ENCODE data around the gene SLC2A6.

GRCh38 chr9:133525677-133526076 is 46.8 kb upstream of the SLC2A6 start:
- TF ChIP-seq, protein P1, sequence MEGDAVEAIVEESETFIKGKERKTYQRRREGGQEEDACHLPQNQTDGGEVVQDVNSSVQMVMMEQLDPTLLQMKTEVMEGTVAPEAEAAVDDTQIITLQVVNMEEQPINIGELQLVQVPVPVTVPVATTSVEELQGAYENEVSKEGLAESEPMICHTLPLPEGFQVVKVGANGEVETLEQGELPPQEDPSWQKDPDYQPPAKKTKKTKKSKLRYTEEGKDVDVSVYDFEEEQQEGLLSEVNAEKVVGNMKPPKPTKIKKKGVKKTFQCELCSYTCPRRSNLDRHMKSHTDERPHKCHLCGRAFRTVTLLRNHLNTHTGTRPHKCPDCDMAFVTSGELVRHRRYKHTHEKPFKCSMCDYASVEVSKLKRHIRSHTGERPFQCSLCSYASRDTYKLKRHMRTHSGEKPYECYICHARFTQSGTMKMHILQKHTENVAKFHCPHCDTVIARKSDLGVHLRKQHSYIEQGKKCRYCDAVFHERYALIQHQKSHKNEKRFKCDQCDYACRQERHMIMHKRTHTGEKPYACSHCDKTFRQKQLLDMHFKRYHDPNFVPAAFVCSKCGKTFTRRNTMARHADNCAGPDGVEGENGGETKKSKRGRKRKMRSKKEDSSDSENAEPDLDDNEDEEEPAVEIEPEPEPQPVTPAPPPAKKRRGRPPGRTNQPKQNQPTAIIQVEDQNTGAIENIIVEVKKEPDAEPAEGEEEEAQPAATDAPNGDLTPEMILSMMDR (IDR thresholded peaks at IDR 0.05; ENCODE audit: low read length): no peak
- no peak for TF ChIP-seq EZH2 (IDR thresholded peaks at IDR 0.05; ENCODE audit: borderline replicate concordance, low read length)

All from OCI-LY1 (cell line).